Adipocyte (in vitro differentiated cells): ENCODE results near the gene ATRNL1.
"Not testable (repeated sequence)": the region's sequence is repeated elsewhere in the genome, so short reads cannot be mapped to it uniquely, and the experiment has no call there.

Source experiments
- DNase-seq: peaks from one replicate; pipeline ENCODE4 v3.0.0-alpha.2; 2015; ENCODE audit warnings: low read depth
- H3K27me3 ChIP-seq: replicated peaks from 2 replicates; pipeline ENCODE4 v1.7.0; 2013; ENCODE audit warnings: mild to moderate bottlenecking, low read length, moderate library complexity; ENCODE audit not compliant: control insufficient read depth, insufficient read depth
- H3K36me3 ChIP-seq: 2 replicates; pipeline ENCODE4 v1.7.0; 2013; ENCODE audit warnings: low read length, mild to moderate bottlenecking, moderate library complexity; ENCODE audit not compliant: control insufficient read depth, insufficient read depth, severe bottlenecking
- H3K4me1 ChIP-seq: 2 replicates; pipeline ENCODE4 v1.7.0; 2013; ENCODE audit warnings: mild to moderate bottlenecking, low read length, moderate library complexity; ENCODE audit not compliant: control insufficient read depth, insufficient read depth
- H3K4me3 ChIP-seq: 2 replicates; pipeline ENCODE4 v1.7.0; 2013; ENCODE audit warnings: mild to moderate bottlenecking, low read length, moderate library complexity
- H3K9ac ChIP-seq: 2 replicates; pipeline ENCODE4 v1.7.0; 2013; ENCODE audit warnings: mild to moderate bottlenecking, low read length, moderate library complexity
- H3K9me3 ChIP-seq: 2 replicates; pipeline ENCODE4 v1.7.0; 2013; ENCODE audit warnings: mild to moderate bottlenecking, low read length, moderate library complexity; ENCODE audit not compliant: control insufficient read depth

ATRNL1 gene

GRCh38 chr10:115222039-115222438, 128.9 kb downstream of the ATRNL1 start:
- Histone ChIP-seq H3K4me3 (no peak overlapping the region), H3K9me3 (peaks cover 7% of the 10 kb centered on the region), H3K9ac (no peak overlapping the region), H3K27me3 (no peaks in the 10 kb centered on the region), H3K36me3 (no peaks in the 10 kb centered on the region), H3K4me1 (no peaks in the 10 kb centered on the region)
- no peak for DNase-seq

- Histone ChIP-seq H3K9ac (no peak overlapping the region), H3K4me3 (no peak overlapping the region), H3K36me3 (no peaks in the 10 kb centered on the region), H3K27me3 (no peaks in the 10 kb centered on the region), H3K4me1 (no peaks in the 10 kb centered on the region), H3K9me3 (no peaks in the 10 kb centered on the region)
- no peak for DNase-seq
Observed at GRCh38 chr10:115239761-115240160, 146.6 kb downstream of the ATRNL1 start.

- Histone ChIP-seq H3K4me1 (no peaks in the 10 kb centered on the region), H3K27me3 (no peaks in the 10 kb centered on the region)
Observed at GRCh38 chr10:115250784-115251183, 157.6 kb downstream of the ATRNL1 start.

GRCh38 chr10:115253765-115254164, 160.6 kb downstream of the ATRNL1 start:
- H3K9me3 ChIP-seq, H3K27me3 ChIP-seq, DNase-seq, H3K4me3 ChIP-seq, H3K9ac ChIP-seq, H3K4me1 ChIP-seq, H3K36me3 ChIP-seq: not testable (repeated sequence)

More at GRCh38 chr10:115250784-115251183, 157.6 kb downstream of the ATRNL1 start:
- Histone ChIP-seq H3K9me3 (no peaks in the 10 kb centered on the region), H3K36me3 (no peaks in the 10 kb centered on the region), H3K9ac (no peak overlapping the region), H3K4me3 (no peak overlapping the region)
- no peak for DNase-seq

- no peak overlapping the region for H3K9ac ChIP-seq
- no peaks in the 10 kb centered on the region for H3K36me3 ChIP-seq
- no peaks in the 10 kb centered on the region for H3K27me3 ChIP-seq
- no peaks in the 10 kb centered on the region for H3K4me1 ChIP-seq
- no peak overlapping the region for H3K4me3 ChIP-seq
- DNase-seq: no peak
- H3K9me3 ChIP-seq: no peaks in the 10 kb centered on the region
Observed at GRCh38 chr10:115272482-115272881, 179.3 kb downstream of the ATRNL1 start.

- no peak overlapping the region for H3K9ac ChIP-seq
- no peaks in the 10 kb centered on the region for H3K27me3 ChIP-seq
- H3K9me3 ChIP-seq: no peaks in the 10 kb centered on the region
- DNase-seq: no peak
- no peaks in the 10 kb centered on the region for H3K36me3 ChIP-seq
- no peak overlapping the region for H3K4me3 ChIP-seq
- H3K4me1 ChIP-seq: peaks cover 6% of the 10 kb centered on the region
Observed at GRCh38 chr10:115278294-115278693, 185.1 kb downstream of the ATRNL1 start.

GRCh38 chr10:115295213-115295805, 202.1 kb downstream of the ATRNL1 start:
- Histone ChIP-seq H3K9ac (no peak overlapping the region), H3K4me3 (no peak overlapping the region), H3K4me1 (no peaks in the 10 kb centered on the region), H3K9me3 (peaks cover 29% of the 10 kb centered on the region), H3K36me3 (no peaks in the 10 kb centered on the region), H3K27me3 (no peaks in the 10 kb centered on the region)
- DNase-seq: no peak

GRCh38 chr10:115300080-115300479, 206.9 kb downstream of the ATRNL1 start:
- no peak for DNase-seq
- H3K36me3 ChIP-seq: no peaks in the 10 kb centered on the region
- no peaks in the 10 kb centered on the region for H3K27me3 ChIP-seq
- no peak overlapping the region for H3K4me3 ChIP-seq
- H3K9ac ChIP-seq: no peak overlapping the region
- no peaks in the 10 kb centered on the region for H3K9me3 ChIP-seq
- H3K4me1 ChIP-seq: no peaks in the 10 kb centered on the region

GRCh38 chr10:115319669-115320068, 226.5 kb downstream of the ATRNL1 start:
- H3K4me1 ChIP-seq, H3K36me3 ChIP-seq, H3K9ac ChIP-seq, H3K27me3 ChIP-seq, DNase-seq, H3K4me3 ChIP-seq, H3K9me3 ChIP-seq: not testable (repeated sequence)

- no peak overlapping the region for H3K4me3 ChIP-seq
- no peaks in the 10 kb centered on the region for H3K9me3 ChIP-seq
- no peak overlapping the region for H3K9ac ChIP-seq
- no peaks in the 10 kb centered on the region for H3K36me3 ChIP-seq
- no peaks in the 10 kb centered on the region for H3K4me1 ChIP-seq
- no peaks in the 10 kb centered on the region for H3K27me3 ChIP-seq
- DNase-seq: no peak
Observed at GRCh38 chr10:115321360-115321759, 228.2 kb downstream of the ATRNL1 start.

GRCh38 chr10:115328331-115328730, 235.2 kb downstream of the ATRNL1 start:
- Histone ChIP-seq H3K4me1 (no peaks in the 10 kb centered on the region), H3K36me3 (no peaks in the 10 kb centered on the region), H3K9ac (no peak overlapping the region), H3K27me3 (no peaks in the 10 kb centered on the region), H3K4me3 (no peak overlapping the region), H3K9me3 (no peaks in the 10 kb centered on the region)
- DNase-seq: no peak

- Histone ChIP-seq H3K4me1 (no peaks in the 10 kb centered on the region), H3K36me3 (no peaks in the 10 kb centered on the region), H3K9ac (no peak overlapping the region), H3K27me3 (no peaks in the 10 kb centered on the region), H3K9me3 (peaks cover 3% of the 10 kb centered on the region), H3K4me3 (no peak overlapping the region)
- DNase-seq: no peak
Observed at GRCh38 chr10:115335366-115335765, 242.2 kb downstream of the ATRNL1 start.
